ENCODE data around the gene HSD17B3.

DNA sequence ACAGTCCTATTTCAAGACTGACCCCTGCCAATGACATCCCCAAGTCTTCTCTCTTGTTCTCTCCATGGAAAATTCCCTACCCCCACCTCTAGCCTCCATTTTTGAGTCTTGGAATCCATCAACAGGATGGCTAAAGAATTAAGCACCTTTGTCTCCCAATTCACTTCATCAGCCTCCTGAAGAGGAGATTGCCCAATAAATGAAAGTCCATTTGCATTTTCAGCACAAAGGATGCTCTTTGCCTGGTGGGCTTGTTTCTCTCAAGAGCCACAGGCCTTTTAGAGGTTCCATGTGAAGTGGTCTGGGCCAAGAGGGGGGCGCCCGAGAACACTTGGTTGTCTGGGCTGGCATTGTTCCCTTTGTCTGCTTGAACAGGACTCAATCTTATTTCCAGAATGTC, 12.6 kb downstream of the HSD17B3 start:
- TF ChIP-seq, protein P1, sequence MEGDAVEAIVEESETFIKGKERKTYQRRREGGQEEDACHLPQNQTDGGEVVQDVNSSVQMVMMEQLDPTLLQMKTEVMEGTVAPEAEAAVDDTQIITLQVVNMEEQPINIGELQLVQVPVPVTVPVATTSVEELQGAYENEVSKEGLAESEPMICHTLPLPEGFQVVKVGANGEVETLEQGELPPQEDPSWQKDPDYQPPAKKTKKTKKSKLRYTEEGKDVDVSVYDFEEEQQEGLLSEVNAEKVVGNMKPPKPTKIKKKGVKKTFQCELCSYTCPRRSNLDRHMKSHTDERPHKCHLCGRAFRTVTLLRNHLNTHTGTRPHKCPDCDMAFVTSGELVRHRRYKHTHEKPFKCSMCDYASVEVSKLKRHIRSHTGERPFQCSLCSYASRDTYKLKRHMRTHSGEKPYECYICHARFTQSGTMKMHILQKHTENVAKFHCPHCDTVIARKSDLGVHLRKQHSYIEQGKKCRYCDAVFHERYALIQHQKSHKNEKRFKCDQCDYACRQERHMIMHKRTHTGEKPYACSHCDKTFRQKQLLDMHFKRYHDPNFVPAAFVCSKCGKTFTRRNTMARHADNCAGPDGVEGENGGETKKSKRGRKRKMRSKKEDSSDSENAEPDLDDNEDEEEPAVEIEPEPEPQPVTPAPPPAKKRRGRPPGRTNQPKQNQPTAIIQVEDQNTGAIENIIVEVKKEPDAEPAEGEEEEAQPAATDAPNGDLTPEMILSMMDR (IDR thresholded peaks at IDR 0.05; ENCODE audit: insufficient read depth, low read length, poor library complexity, severe bottlenecking): no peak
- TF ChIP-seq EZH2phosphoT487 (conservative IDR thresholded peaks at IDR 0.05; ENCODE audit: low read length): no peak

Data from SU-DHL-6 (cell line).